GM23338 (cell line): ENCODE measurements around the gene RPL15. TPM values are rescaled to one million over a fixed set of nuclear protein-coding genes. Genes with fewer than 3 reads are reported as not detected.

Experiments
- ATAC-seq: fragments of 200-7000 bp; cut with Tn5 transposase; 3 replicates; pipeline ENCODE4 v1.9.1; 2020
- DNase-seq: peaks from one replicate; pipeline ENCODE4 v3.0.0-alpha.2; 2015; ENCODE audit warnings: low spot score
- H2AFZ ChIP-seq: fragments of 200-600 bp; sonication (generic); 2 replicates; pipeline ENCODE4 v1.8.0; 2016; ENCODE audit warnings: antibody characterized with exemption, mild to moderate bottlenecking, moderate library complexity
- H3F3A ChIP-seq: fragments of 200-600 bp; sonication (generic); replicated peaks from 2 replicates; pipeline ENCODE4 v1.8.0; 2017; ENCODE audit warnings: antibody characterized with exemption, mixed run types, low read depth
- H3K27ac ChIP-seq: fragments of 200-600 bp; sonication (generic); 2 replicates; pipeline ENCODE4 v1.6.1; 2016; ENCODE audit warnings: low read depth
- H3K27me3 ChIP-seq: fragments of 200-600 bp; sonication (generic); 2 replicates; pipeline ENCODE4 v1.8.0; 2016; ENCODE audit warnings: mild to moderate bottlenecking, mixed run types, moderate library complexity; ENCODE audit not compliant: insufficient read depth
- H3K36me3 ChIP-seq: fragments of 200-600 bp; sonication (generic); 2 replicates; pipeline ENCODE4 v1.8.0; 2016; ENCODE audit warnings: mild to moderate bottlenecking; ENCODE audit not compliant: insufficient read depth
- H3K4me1 ChIP-seq: fragments of 200-600 bp; sonication (generic); 2 replicates; pipeline ENCODE4 v1.8.0; 2016; ENCODE audit warnings: mild to moderate bottlenecking, moderate library complexity; ENCODE audit not compliant: insufficient read depth
- H3K4me2 ChIP-seq: fragments of 200-600 bp; sonication (generic); 2 replicates; pipeline ENCODE4 v1.7.1; 2017; ENCODE audit warnings: mixed run types
- H3K4me3 ChIP-seq: fragments of 200-600 bp; sonication (generic); 2 replicates; pipeline ENCODE4 v1.6.1; 2016; ENCODE audit warnings: mixed run types
- H3K79me2 ChIP-seq: fragments of 200-600 bp; sonication (generic); replicated peaks from 2 replicates; pipeline ENCODE4 v1.8.0; 2017; ENCODE audit warnings: mild to moderate bottlenecking; ENCODE audit not compliant: insufficient read depth
- H3K9me2 ChIP-seq: fragments of 200-600 bp; sonication (generic); 2 replicates; pipeline ENCODE4 v1.8.0; 2017; ENCODE audit not compliant: insufficient read depth
- H4K20me1 ChIP-seq: fragments of 200-600 bp; sonication (generic); replicated peaks from 2 replicates; pipeline ENCODE4 v1.8.0; 2017; ENCODE audit warnings: mild to moderate bottlenecking; ENCODE audit not compliant: insufficient read depth
- H3K27ac Mint-ChIP-seq: 2 replicates; pipeline ENCODE4 v1.8.0; 2020; ENCODE audit warnings: inconsistent platforms, mild to moderate bottlenecking, moderate library complexity, mixed read lengths
- H3K27me3 Mint-ChIP-seq: 3 replicates; pipeline ENCODE4 v1.8.0; 2022; ENCODE audit warnings: low read depth, mild to moderate bottlenecking, moderate library complexity, mixed read lengths, inconsistent platforms; ENCODE audit not compliant: insufficient read depth, poor library complexity
- H3K36me3 Mint-ChIP-seq: 3 replicates; pipeline ENCODE4 v1.8.0; 2021; ENCODE audit warnings: low read depth, mild to moderate bottlenecking, inconsistent platforms, moderate library complexity, mixed read lengths
- H3K4me1 Mint-ChIP-seq: 3 replicates; pipeline ENCODE4 v1.8.0; 2020; ENCODE audit warnings: mild to moderate bottlenecking, inconsistent platforms, mixed read lengths
- H3K4me3 Mint-ChIP-seq: 3 replicates; pipeline ENCODE4 v1.8.0; 2021; ENCODE audit warnings: moderate library complexity, mild to moderate bottlenecking, inconsistent platforms, mixed read lengths
- H3K9me3 Mint-ChIP-seq: 3 replicates; pipeline ENCODE4 v1.8.0; 2020; ENCODE audit warnings: moderate library complexity, mild to moderate bottlenecking, inconsistent platforms, mixed read lengths
- CREB1 ChIP-seq: fragments of 250-450 bp; sonication (Bioruptor Pico); IDR thresholded peaks from 2 replicates; pipeline ENCODE4 v1.5.0; 2020; ENCODE audit warnings: low read depth, mild to moderate bottlenecking, moderate library complexity
- EZH2 ChIP-seq: fragments of 200-600 bp; sonication (generic); IDR thresholded peaks from one replicate; pipeline ENCODE4 v1.8.0; 2017; ENCODE audit warnings: antibody characterized with exemption, mild to moderate bottlenecking, low read depth; ENCODE audit not compliant: unreplicated experiment
- JUNB ChIP-seq: IDR thresholded peaks from one replicate; pipeline ENCODE4 v1.6.1; 2016; ENCODE audit warnings: antibody characterized with exemption; ENCODE audit not compliant: unreplicated experiment
- NANOG ChIP-seq: IDR thresholded peaks from 2 replicates; pipeline ENCODE4 v1.6.1; 2016; ENCODE audit warnings: antibody characterized with exemption, borderline replicate concordance
- POLR2AphosphoS5 ChIP-seq: IDR thresholded peaks from 2 replicates; pipeline ENCODE4 v1.6.1; 2016; ENCODE audit warnings: antibody characterized with exemption, low read depth
- ZNF114 ChIP-seq: fragments of 250-450 bp; sonication (Bioruptor Pico); IDR thresholded peaks from 2 replicates; pipeline ENCODE4 v1.5.0; 2020; ENCODE audit warnings: mild to moderate bottlenecking, moderate library complexity
- polyA plus RNA-seq: library from polyadenylated mRNA; unstranded; fragments of >200 nt; fragmentation: Nextera tagmentation; extraction: Ambion mirVana; gene quantifications from 2 replicates; pipeline ENCODE4 v1.2.1, GENCODE V29; 2016
- total RNA-seq: library from RNA; depleted of rRNA; stranded (reverse); fragments of >200 nt; shearing (Covaris generic); gene quantifications from 2 replicates; pipeline ENCODE4 v1.2.3, GENCODE V29; 2014
- TF ChIP-seq, protein P1 (sequence below): IDR thresholded peaks from 2 replicates; pipeline ENCODE4 v1.6.1; 2016; ENCODE audit warnings: antibody characterized with exemption
- TF ChIP-seq, protein P2 (sequence below): IDR thresholded peaks from one replicate; pipeline ENCODE4 v1.6.1; 2018; ENCODE audit warnings: antibody characterized with exemption; ENCODE audit not compliant: unreplicated experiment
- TF ChIP-seq, protein P3 (sequence below), 2 experiments: fragments of 200-600 bp in 1 of 2; sonication (generic) in 1 of 2; conservative IDR thresholded peaks; 2 replicates each; pipeline versions ENCODE4 v1.5.1 to v1.6.1; 2016 to 2017; ENCODE audit warnings: antibody characterized with exemption in 2 of 2, low read depth in 2 of 2, mild to moderate bottlenecking in 2 of 2, moderate library complexity in 1 of 2

The RPL15 gene
- total and polyA plus RNA-seq, 2 experiments from 2014 or later, result 2,868 to 3,117 TPM

DNA sequence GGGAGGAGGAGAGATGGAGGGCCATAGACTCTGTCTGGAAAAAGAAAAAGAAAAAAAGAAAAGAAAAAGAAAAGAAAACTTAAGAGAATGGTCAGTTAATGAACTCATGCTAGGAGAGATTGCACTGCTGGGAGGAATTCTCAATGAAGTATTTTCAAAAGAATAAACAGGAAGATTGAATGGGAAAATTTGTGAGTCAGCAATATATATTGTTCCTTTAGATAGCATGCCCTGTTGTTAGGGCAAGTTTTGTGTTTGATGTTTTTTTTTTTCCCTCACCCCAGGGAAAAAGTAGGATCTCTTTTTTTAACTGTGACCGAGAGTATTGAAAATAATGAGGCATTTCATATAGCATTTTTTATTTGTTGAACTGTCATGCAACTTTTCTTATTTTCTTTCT is 20.4 kb downstream of the RPL15 start (continued):
- no peak for TF ChIP-seq JUNB
- no peak for TF ChIP-seq ZNF114 (CRISPR knock-in tag)
- TF ChIP-seq, protein P1, sequence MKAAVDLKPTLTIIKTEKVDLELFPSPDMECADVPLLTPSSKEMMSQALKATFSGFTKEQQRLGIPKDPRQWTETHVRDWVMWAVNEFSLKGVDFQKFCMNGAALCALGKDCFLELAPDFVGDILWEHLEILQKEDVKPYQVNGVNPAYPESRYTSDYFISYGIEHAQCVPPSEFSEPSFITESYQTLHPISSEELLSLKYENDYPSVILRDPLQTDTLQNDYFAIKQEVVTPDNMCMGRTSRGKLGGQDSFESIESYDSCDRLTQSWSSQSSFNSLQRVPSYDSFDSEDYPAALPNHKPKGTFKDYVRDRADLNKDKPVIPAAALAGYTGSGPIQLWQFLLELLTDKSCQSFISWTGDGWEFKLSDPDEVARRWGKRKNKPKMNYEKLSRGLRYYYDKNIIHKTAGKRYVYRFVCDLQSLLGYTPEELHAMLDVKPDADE, result no peak
- TF ChIP-seq NANOG, result no peak
- no peak for TF ChIP-seq CREB1 (CRISPR knock-in tag)
- TF ChIP-seq, protein P2, sequence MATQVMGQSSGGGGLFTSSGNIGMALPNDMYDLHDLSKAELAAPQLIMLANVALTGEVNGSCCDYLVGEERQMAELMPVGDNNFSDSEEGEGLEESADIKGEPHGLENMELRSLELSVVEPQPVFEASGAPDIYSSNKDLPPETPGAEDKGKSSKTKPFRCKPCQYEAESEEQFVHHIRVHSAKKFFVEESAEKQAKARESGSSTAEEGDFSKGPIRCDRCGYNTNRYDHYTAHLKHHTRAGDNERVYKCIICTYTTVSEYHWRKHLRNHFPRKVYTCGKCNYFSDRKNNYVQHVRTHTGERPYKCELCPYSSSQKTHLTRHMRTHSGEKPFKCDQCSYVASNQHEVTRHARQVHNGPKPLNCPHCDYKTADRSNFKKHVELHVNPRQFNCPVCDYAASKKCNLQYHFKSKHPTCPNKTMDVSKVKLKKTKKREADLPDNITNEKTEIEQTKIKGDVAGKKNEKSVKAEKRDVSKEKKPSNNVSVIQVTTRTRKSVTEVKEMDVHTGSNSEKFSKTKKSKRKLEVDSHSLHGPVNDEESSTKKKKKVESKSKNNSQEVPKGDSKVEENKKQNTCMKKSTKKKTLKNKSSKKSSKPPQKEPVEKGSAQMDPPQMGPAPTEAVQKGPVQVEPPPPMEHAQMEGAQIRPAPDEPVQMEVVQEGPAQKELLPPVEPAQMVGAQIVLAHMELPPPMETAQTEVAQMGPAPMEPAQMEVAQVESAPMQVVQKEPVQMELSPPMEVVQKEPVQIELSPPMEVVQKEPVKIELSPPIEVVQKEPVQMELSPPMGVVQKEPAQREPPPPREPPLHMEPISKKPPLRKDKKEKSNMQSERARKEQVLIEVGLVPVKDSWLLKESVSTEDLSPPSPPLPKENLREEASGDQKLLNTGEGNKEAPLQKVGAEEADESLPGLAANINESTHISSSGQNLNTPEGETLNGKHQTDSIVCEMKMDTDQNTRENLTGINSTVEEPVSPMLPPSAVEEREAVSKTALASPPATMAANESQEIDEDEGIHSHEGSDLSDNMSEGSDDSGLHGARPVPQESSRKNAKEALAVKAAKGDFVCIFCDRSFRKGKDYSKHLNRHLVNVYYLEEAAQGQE, result no peak
- no peak for TF ChIP-seq POLR2AphosphoS5
- TF ChIP-seq, protein P3, sequence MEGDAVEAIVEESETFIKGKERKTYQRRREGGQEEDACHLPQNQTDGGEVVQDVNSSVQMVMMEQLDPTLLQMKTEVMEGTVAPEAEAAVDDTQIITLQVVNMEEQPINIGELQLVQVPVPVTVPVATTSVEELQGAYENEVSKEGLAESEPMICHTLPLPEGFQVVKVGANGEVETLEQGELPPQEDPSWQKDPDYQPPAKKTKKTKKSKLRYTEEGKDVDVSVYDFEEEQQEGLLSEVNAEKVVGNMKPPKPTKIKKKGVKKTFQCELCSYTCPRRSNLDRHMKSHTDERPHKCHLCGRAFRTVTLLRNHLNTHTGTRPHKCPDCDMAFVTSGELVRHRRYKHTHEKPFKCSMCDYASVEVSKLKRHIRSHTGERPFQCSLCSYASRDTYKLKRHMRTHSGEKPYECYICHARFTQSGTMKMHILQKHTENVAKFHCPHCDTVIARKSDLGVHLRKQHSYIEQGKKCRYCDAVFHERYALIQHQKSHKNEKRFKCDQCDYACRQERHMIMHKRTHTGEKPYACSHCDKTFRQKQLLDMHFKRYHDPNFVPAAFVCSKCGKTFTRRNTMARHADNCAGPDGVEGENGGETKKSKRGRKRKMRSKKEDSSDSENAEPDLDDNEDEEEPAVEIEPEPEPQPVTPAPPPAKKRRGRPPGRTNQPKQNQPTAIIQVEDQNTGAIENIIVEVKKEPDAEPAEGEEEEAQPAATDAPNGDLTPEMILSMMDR (conservative IDR thresholded peaks at IDR 0.05; ENCODE audit: low read depth in 2 of 2), result no peak
- no peak for TF ChIP-seq EZH2

DNA sequence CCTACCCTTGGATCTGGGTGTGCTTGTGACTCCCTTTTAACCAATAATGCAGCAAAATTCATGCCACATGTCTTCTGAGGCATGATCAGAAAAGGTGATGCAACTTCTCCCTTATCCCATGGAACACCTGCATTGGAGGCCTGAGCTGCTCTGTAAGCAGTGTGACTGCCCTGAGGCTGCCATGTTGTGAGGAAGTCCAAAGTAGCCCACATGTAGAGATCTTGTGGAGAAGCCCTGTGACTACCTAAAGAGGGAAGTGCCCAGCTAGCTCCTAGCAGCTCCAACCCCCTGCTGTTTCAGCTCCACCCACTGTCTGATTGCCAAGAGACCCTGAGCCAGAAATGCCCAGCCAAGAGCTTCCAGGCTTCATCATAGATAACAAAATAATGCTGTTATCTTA is 21.8 kb downstream of the RPL15 start:
- Histone ChIP-seq H3F3A (no peaks in the 10 kb centered on the region), H3K27ac (no peak overlapping the region), H3K9me2 (no peaks in the 10 kb centered on the region; the same call in 1 of the 2 replicates), H3K36me3 (no peaks in the 10 kb centered on the region), H3K4me3 (no peak overlapping the region), H2AFZ (0 out of 2 replicates have a peak overlapping the region, but pooled peaks have one; percentile 18), H3K79me2 (no peaks in the 10 kb centered on the region), H3K4me2 (no peak overlapping the region), H3K4me1 (peaks cover 3% of the 10 kb centered on the region; the same call in 1 of the 2 replicates), H3K27me3 (peaks cover 9% of the 10 kb centered on the region; the same call in 1 of the 2 replicates), H4K20me1 (no peaks in the 10 kb centered on the region)
- Mint-ChIP-seq H3K9me3 (no peaks in the 10 kb centered on the region), H3K4me3 (no peak overlapping the region), H3K4me1 (peaks cover 6% of the 10 kb centered on the region), H3K36me3 (no peaks in the 10 kb centered on the region), H3K27me3 (peaks cover 2% of the 10 kb centered on the region), H3K27ac (no peak overlapping the region)
- TF ChIP-seq ZNF114 (CRISPR knock-in tag) (no peak), EZH2 (no peak)
- peak; percentile 26; the same call in 1 of the 3 replicates for ATAC-seq
- DNase-seq, result no peak
